ENCODE results near the gene GALNT1. TPM values are rescaled to one million over a fixed set of nuclear protein-coding genes. Genes with fewer than 3 reads are reported as not detected.

The GALNT1 gene
- polyA plus RNA-seq, 1 donor (not counting 4 experiments of a cell fraction or from before 2014, with no cell fraction given) = 69.4 TPM

DNA sequence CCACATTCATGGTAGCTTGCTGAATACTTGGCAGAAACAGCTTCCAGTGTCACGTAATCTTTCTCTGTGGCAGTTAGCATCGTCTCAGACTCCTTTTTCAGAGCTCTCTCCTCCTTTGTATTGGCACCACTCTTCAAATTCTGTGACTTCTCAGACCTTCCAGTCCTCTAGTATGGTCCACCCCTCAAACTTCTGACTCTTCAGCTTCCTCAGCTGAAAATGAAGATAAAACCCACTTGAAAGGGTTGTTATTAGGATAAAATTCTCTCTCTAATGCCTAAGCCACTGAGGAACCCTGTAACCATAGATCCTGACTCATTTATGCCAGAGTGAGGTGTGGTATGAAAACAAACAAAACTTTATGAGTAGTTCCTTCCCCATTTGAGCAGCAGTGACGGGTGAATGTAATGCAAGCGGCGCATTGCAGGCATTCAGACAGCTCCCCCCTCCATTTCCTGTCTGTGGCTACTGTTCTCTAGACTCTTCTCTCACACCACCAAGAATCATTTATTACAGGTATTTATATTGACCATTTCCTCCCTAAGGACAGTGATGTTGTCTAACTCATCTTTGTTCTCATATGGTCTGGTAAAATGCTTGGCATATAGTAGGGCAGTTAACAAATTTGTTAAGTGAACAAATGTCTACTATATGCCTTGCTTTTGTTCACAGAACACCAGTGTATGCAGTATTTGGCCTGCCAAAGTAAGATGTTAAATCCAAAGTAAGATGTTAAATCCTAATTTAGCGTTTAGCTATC lies 35.3 kb downstream of the GALNT1 start:
- no peak overlapping the region for H3K4me3 ChIP-seq (ENCODE audit: control insufficient read depth in 2 of 3, extremely low read depth in 1 of 3, insufficient read depth in 2 of 3, low read depth in 1 of 3, low read length in 3 of 3)

GRCh38 chr18:35617865-35618264 lies 36.3 kb downstream of the GALNT1 start:
- Histone ChIP-seq H3K79me2 (ENCODE audit: control insufficient read depth, insufficient read depth, low read length) (peaks cover 16% of the 10 kb centered on the region), H3K9me1 (ENCODE audit: control insufficient read depth, extremely low read depth, insufficient read depth, low read length) (no peaks in the 10 kb centered on the region), H3K9me3 (ENCODE audit: control insufficient read depth, low read depth, low read length) (no peaks in the 10 kb centered on the region), H4K20me1 (ENCODE audit: control insufficient read depth, extremely low read depth, insufficient read depth, low read length) (no peaks in the 10 kb centered on the region), H3K4me3 (ENCODE audit: control insufficient read depth in 2 of 3, extremely low read depth in 1 of 3, insufficient read depth in 2 of 3, low read depth in 1 of 3, low read length in 3 of 3) (no peak overlapping the region), H2AFZ (ENCODE audit: control insufficient read depth, low read length) (no peak overlapping the region), H3K27ac (ENCODE audit: control insufficient read depth, insufficient read depth, low read length) (no peak overlapping the region), H3K4me2 (ENCODE audit: control insufficient read depth, extremely low read depth, insufficient read depth, low read depth, low read length) (no peak overlapping the region), H3K9ac (ENCODE audit: control insufficient read depth, extremely low read depth, insufficient read depth, low read length) (no peak overlapping the region), H3K27me3 (ENCODE audit: control insufficient read depth, extremely low read depth, insufficient read depth, low read length) (no peaks in the 10 kb centered on the region), H3K36me3 (ENCODE audit: control insufficient read depth in 2 of 2, extremely low read depth in 1 of 2, insufficient read depth in 2 of 2, low read length in 2 of 2) (no peaks in the 10 kb centered on the region), H3K4me1 (ENCODE audit: control insufficient read depth, extremely low read depth, insufficient read depth, low read length) (peaks cover 13% of the 10 kb centered on the region)
- dilution Hi-C loops (cut with MboI; ENCODE audit: extremely low pct_ligation_motif_present, low sequenced_read_pairs) = no loop called here
- DNase-seq (ENCODE audit: low read depth, low spot score) (no peak), FAIRE-seq (no peak)
- TF ChIP-seq EZH2 (IDR thresholded peaks at IDR 0.05; ENCODE audit: low read length) = no peak
- TF ChIP-seq, protein P1, sequence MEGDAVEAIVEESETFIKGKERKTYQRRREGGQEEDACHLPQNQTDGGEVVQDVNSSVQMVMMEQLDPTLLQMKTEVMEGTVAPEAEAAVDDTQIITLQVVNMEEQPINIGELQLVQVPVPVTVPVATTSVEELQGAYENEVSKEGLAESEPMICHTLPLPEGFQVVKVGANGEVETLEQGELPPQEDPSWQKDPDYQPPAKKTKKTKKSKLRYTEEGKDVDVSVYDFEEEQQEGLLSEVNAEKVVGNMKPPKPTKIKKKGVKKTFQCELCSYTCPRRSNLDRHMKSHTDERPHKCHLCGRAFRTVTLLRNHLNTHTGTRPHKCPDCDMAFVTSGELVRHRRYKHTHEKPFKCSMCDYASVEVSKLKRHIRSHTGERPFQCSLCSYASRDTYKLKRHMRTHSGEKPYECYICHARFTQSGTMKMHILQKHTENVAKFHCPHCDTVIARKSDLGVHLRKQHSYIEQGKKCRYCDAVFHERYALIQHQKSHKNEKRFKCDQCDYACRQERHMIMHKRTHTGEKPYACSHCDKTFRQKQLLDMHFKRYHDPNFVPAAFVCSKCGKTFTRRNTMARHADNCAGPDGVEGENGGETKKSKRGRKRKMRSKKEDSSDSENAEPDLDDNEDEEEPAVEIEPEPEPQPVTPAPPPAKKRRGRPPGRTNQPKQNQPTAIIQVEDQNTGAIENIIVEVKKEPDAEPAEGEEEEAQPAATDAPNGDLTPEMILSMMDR (optimal IDR thresholded peaks at IDR 0.05 in 1 of 3, IDR thresholded peaks at IDR 0.05 in 1 of 3, conservative IDR thresholded peaks at IDR 0.05 in 1 of 3; ENCODE audit: extremely low read depth in 1 of 3, insufficient read depth in 2 of 3, low read length in 3 of 3) = no peak

More for the DNA sequence above, 35.3 kb downstream of the GALNT1 start:
- Histone ChIP-seq H3K36me3 (ENCODE audit: control insufficient read depth in 2 of 2, extremely low read depth in 1 of 2, insufficient read depth in 2 of 2, low read length in 2 of 2) (no peaks in the 10 kb centered on the region), H4K20me1 (ENCODE audit: control insufficient read depth, extremely low read depth, insufficient read depth, low read length) (no peaks in the 10 kb centered on the region), H3K27me3 (ENCODE audit: control insufficient read depth, extremely low read depth, insufficient read depth, low read length) (no peaks in the 10 kb centered on the region), H3K79me2 (ENCODE audit: control insufficient read depth, insufficient read depth, low read length) (peaks cover 15% of the 10 kb centered on the region), H3K9me1 (ENCODE audit: control insufficient read depth, extremely low read depth, insufficient read depth, low read length) (no peaks in the 10 kb centered on the region), H3K4me1 (ENCODE audit: control insufficient read depth, extremely low read depth, insufficient read depth, low read length) (peaks cover 13% of the 10 kb centered on the region), H3K9me3 (ENCODE audit: control insufficient read depth, low read depth, low read length) (no peaks in the 10 kb centered on the region), H2AFZ (ENCODE audit: control insufficient read depth, low read length) (no peak overlapping the region), H3K9ac (ENCODE audit: control insufficient read depth, extremely low read depth, insufficient read depth, low read length) (no peak overlapping the region), H3K4me2 (ENCODE audit: control insufficient read depth, extremely low read depth, insufficient read depth, low read depth, low read length) (no peak overlapping the region), H3K27ac (ENCODE audit: control insufficient read depth, insufficient read depth, low read length) (no peak overlapping the region)
- dilution Hi-C loops (cut with MboI; ENCODE audit: extremely low pct_ligation_motif_present, low sequenced_read_pairs) = no loop called here
- TF ChIP-seq, protein P1 (optimal IDR thresholded peaks at IDR 0.05 in 1 of 3, IDR thresholded peaks at IDR 0.05 in 1 of 3, conservative IDR thresholded peaks at IDR 0.05 in 1 of 3; ENCODE audit: extremely low read depth in 1 of 3, insufficient read depth in 2 of 3, low read length in 3 of 3) = no peak
- TF ChIP-seq EZH2 (IDR thresholded peaks at IDR 0.05; ENCODE audit: low read length) = no peak
- DNase-seq (ENCODE audit: low read depth, low spot score) = no peak
- peak; percentile 79 for FAIRE-seq

All from keratinocyte (primary cell).